D721Med (cell line): Measurements from ENCODE around the gene MTERF4.

Source experiments
- DNase-seq: peaks from one replicate; pipeline ENCODE4 v3.0.0; 2011; ENCODE audit warnings: low spot score; ENCODE audit not compliant: insufficient read length
- FAIRE-seq: peaks from 2 replicates; lab custom pipeline; 2011; peaks lifted over from hg19 to GRCh38; lab: Jason Lieb, UNC
- TF ChIP-seq, protein P1 (sequence below): IDR thresholded peaks from 2 replicates; pipeline ENCODE4 v1.5.1; 2012; ENCODE audit warnings: mild to moderate bottlenecking, control low read depth; ENCODE audit not compliant: insufficient read depth; ENCODE audit errors: missing control alignments

Gene MTERF4

DNA sequence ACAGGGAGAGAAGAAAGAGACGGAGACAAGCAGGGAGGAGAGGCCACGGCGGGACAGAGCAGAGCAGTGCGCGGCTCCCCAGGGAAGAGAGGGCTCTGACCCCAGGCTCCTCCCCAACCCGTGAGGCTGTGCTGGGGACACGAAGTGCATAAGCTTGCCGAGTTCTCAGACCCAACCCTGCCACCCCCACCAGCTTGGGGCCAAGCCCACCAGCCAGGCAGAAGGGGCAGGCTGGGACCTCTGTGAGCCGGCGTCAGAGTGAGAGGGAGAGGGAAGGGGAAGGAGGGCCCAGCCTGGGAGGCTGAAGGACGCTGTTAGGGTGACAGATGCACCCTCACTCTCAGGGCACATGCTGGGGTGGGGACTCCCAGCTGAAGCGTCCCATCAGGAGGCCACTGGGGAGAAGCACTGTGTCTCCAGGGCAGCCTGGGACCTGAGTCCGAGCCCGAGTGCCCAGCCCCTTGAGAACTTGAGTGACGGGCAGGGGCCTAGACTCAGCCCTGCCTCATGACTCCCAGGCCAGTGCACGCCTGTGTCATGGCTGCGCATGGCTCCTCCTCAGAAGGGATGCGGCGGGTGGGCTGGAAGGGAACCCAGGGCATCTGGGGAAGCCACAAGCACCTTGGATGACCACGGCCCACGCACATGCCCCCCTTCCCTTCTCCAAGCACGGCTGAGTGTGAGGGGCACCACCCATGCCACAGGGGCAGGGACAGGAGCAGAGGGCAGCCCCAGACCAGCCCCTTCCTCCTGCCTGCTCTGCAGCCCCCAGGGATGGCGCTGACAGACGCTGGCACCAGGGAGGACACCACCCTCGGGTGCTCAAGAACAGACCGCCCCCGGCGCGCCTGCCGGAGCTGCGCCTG is 31.0 kb downstream of the MTERF4 start:
- FAIRE-seq, result no peak

DNA sequence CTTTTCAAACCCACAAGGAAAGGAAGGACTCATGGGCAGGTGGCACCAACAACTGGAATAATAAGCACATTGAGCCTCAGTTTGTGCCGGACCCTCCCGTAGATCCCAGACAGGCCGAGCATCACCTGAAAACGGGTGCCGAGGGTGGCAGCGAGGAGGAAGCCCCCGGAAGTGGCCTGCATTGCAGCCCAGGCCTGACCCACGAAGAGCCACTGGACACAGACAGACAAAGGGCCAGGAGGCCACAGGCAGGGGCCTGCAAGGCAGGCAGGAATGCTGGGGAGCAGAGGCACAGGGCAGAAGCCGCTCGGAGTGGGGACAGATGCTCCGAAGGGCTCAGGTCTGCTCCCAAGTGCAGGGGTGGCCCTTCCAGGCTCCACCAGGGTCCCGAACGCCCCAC is 31.7 kb downstream of the MTERF4 start:
- FAIRE-seq (no peak), DNase-seq (no peak)
- TF ChIP-seq, protein P1, sequence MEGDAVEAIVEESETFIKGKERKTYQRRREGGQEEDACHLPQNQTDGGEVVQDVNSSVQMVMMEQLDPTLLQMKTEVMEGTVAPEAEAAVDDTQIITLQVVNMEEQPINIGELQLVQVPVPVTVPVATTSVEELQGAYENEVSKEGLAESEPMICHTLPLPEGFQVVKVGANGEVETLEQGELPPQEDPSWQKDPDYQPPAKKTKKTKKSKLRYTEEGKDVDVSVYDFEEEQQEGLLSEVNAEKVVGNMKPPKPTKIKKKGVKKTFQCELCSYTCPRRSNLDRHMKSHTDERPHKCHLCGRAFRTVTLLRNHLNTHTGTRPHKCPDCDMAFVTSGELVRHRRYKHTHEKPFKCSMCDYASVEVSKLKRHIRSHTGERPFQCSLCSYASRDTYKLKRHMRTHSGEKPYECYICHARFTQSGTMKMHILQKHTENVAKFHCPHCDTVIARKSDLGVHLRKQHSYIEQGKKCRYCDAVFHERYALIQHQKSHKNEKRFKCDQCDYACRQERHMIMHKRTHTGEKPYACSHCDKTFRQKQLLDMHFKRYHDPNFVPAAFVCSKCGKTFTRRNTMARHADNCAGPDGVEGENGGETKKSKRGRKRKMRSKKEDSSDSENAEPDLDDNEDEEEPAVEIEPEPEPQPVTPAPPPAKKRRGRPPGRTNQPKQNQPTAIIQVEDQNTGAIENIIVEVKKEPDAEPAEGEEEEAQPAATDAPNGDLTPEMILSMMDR, result no peak

More for the DNA sequence above, 31.0 kb downstream of the MTERF4 start:
- TF ChIP-seq, protein P1, result no peak
- no peak for DNase-seq

DNA sequence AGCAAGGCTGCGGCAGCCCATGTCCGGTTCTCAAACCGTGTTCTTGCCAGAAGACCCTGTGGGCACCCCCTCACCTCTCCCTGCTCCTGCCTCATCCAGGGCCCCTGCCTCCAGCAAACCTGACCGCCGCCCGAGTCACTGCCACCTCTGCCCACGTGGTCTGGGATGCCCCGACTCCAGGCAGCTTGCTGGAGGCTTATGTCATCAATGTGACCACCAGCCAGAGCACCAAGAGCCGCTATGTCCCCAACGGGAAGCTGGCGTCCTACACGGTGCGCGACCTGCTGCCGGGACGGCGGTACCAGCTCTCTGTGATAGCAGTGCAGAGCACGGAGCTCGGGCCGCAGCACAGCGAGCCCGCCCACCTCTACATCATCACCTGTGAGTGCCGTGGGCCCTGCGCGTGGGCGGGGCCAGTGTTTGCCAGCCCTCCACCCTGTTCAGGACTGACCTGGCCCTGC is 32.2 kb downstream of the MTERF4 start:
- DNase-seq (no peak), FAIRE-seq (no peak)
- TF ChIP-seq, protein P1, result no peak

DNA sequence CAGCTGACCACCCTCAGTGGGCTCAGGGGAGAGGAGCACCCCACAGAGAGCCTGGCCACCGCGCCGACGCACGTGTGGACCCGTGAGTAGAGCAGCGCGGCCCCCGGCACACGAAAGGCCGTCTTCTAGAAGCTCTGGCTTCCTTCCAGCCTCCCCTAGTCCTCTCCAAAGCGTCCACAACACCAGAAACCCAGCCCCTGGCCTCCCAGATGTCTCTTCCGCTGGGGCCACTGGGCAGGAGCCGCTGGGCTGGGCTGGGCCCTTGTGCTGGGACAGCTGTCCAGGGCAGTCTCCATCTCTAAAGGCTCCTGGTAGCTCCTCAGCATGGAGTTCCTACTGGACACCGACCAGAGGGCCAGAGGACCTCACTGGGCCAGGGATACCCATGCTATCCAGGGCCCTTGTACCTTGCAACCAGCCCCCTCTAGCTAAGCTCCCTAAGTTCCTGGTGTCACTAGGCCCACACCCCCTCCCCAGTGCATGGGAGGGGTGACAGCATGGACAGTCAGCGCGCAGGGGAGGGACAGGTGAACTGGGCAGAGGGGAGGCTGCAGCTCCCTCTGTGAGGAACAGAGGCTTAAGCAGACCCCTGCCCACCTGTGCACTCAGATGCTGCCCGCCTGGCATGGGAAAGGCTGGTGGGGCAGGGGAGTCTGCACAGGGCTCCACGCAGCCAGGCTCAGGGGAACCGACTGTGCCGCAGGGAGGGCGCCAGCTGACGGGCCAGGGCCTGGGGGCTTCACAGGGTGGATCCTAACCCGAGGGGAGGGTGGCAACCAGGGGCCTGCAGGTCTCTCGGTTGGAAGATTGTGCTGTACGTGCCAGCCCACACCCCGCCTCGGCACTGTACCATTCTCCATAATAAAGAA is 32.9 kb downstream of the MTERF4 start:
- FAIRE-seq, result no peak
- no peak for DNase-seq
- TF ChIP-seq, protein P1, result no peak

DNA sequence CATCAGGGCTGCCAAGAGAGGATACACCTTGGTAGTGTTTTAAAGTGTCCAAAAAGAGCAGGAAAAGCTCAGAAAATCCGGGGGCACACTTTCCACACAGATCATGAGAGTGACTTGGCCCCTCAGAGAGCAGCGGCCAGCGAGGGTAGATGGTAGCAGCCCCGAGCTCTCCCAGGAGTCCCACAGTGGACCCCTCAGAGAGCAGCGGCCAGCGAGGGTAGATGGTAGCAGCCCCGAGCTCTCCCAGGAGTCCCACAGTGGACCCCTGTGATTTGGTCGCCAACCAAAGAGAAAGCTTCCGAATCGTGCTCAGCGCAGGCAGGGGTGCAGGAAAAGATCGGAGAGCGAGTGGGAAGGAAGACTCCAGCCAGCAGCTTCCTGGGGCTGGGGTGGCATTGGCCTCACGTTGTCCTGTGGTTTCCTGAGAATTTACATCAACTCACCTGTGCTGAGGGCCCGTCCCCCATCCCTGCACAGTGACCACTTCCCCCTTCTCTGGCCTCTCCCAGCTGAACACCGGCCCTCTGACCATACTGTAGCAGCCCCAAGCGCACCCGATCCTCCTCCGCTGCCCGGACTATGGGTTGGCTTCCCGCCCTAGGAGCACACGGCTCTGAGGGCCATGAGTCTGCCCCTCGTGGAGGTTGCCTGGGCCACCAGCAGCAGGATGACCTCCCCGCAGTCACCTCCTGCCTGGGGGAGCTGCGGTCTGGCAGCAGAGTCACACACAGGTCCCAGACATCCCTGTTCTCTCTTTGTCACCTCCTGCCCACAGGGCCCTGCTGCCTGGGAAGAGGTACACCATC is 33.7 kb downstream of the MTERF4 start:
- DNase-seq (no peak), FAIRE-seq (no peak)
- TF ChIP-seq, protein P1, result no peak

DNA sequence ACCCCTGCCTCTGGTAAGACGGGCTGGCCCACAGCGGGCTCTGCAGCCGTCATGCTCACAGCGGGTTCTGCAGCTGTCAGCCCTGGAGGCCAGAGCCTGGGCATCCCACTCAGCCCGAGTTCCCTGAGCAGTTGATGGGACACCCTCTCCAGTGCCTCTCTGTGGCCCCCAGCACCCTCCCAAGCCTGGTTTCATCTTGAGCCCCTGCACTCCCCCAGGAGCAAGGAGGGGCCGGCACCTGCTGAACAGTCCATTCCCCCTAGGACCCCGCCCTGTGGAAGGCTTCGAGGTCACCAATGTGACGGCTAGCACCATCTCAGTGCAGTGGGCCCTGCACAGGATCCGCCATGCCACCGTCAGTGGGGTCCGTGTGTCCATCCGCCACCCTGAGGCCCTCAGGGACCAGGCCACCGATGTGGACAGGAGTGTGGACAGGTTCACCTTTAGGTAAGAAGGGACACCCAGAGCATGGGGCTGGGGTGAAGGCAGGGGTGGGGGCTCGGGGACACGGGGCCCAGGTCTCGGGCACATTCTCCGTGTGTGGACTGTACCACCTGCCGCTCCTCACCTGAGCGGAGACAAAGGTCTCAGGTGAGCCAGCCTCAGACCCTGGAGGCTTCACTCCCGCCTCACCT is 34.5 kb downstream of the MTERF4 start:
- DNase-seq, result no peak
- TF ChIP-seq, protein P1, result no peak
- FAIRE-seq, result no peak
